ENCODE measurements around the gene NIPA2.

Gene NIPA2

DNA sequence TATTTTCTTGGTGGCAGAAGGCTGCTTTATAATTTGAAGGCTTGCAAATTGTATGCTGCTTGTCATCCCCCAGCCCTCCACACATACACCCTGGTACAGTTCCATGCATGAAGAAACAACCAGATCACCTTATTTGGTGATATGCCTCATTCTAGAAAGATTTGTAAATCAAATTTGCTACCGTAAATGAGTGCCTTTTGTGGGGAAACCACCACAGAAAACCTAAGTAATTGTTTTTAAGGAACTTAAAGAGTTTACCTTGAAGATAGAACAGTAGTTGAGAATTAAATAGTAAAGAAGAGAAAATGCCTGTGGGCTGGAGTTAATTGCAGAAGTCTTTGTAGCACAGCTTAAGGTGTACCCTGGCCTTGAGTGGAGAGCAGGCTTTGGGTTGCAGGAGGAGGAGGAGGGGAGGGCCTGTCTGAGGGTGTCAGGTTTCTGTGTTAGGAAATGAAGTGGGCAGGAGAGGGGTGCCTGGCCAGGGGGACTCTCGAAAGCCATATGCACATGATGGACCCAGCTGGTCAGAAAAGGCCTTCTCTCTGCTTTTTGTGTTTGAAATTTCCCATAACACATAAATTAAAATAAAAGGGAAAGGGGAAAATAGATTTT, 6.9 kb downstream of the NIPA2 start:
- Histone ChIP-seq H3K4me1 (ENCODE audit: insufficient read depth, poor library complexity, severe bottlenecking) (peaks cover 8% of the 10 kb centered on the region), H3K4me3 (ENCODE audit: severe bottlenecking) (no peak overlapping the region), H3K9me3 (ENCODE audit: severe bottlenecking) (no peaks in the 10 kb centered on the region), H3K27me3 (ENCODE audit: insufficient read depth, poor library complexity, severe bottlenecking) (no peaks in the 10 kb centered on the region), H3K27ac (ENCODE audit: poor library complexity, severe bottlenecking) (no peak overlapping the region), H3K36me3 (ENCODE audit: low read depth) (peaks cover 92% of the 10 kb centered on the region)
- DNase-seq (ENCODE audit: low spot score) (no peak), ATAC-seq (ENCODE audit: low read depth) (no peak)
- TF ChIP-seq, protein P1, sequence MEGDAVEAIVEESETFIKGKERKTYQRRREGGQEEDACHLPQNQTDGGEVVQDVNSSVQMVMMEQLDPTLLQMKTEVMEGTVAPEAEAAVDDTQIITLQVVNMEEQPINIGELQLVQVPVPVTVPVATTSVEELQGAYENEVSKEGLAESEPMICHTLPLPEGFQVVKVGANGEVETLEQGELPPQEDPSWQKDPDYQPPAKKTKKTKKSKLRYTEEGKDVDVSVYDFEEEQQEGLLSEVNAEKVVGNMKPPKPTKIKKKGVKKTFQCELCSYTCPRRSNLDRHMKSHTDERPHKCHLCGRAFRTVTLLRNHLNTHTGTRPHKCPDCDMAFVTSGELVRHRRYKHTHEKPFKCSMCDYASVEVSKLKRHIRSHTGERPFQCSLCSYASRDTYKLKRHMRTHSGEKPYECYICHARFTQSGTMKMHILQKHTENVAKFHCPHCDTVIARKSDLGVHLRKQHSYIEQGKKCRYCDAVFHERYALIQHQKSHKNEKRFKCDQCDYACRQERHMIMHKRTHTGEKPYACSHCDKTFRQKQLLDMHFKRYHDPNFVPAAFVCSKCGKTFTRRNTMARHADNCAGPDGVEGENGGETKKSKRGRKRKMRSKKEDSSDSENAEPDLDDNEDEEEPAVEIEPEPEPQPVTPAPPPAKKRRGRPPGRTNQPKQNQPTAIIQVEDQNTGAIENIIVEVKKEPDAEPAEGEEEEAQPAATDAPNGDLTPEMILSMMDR (IDR thresholded peaks at IDR 0.05; ENCODE audit: poor library complexity, severe bottlenecking): no peak

DNA sequence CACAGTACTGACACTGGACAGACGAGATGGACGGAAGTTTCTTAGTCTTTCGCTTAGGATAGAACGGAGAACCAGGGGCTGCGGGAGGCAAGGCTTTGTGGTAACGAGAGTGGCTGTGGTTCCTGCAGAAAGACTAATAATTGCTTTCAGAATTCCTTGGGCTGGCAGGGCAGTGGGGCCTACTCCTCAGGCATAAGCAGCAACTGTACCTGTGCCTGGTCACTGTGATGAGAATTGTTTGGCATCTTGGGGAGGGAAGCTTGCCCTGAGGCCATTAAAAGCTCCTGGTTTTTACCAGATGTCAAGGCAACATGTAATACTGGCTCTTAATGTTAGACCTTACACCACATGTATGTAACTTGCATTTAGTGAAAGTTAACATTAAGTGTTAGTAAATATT, 7.6 kb downstream of the NIPA2 start:
- Histone ChIP-seq H3K9me3 (ENCODE audit: severe bottlenecking) (no peaks in the 10 kb centered on the region), H3K4me1 (ENCODE audit: insufficient read depth, poor library complexity, severe bottlenecking) (peaks cover under 1% of the 10 kb centered on the region), H3K4me3 (ENCODE audit: severe bottlenecking) (no peak overlapping the region), H3K36me3 (ENCODE audit: low read depth) (peaks cover 92% of the 10 kb centered on the region), H3K27me3 (ENCODE audit: insufficient read depth, poor library complexity, severe bottlenecking) (no peaks in the 10 kb centered on the region), H3K27ac (ENCODE audit: poor library complexity, severe bottlenecking) (no peak overlapping the region)
- no peak for DNase-seq (ENCODE audit: low spot score)
- TF ChIP-seq, protein P1 (IDR thresholded peaks at IDR 0.05; ENCODE audit: poor library complexity, severe bottlenecking): no peak
- ATAC-seq (ENCODE audit: low read depth): peak; percentile 21; the same call in 1 of the 3 replicates

DNA sequence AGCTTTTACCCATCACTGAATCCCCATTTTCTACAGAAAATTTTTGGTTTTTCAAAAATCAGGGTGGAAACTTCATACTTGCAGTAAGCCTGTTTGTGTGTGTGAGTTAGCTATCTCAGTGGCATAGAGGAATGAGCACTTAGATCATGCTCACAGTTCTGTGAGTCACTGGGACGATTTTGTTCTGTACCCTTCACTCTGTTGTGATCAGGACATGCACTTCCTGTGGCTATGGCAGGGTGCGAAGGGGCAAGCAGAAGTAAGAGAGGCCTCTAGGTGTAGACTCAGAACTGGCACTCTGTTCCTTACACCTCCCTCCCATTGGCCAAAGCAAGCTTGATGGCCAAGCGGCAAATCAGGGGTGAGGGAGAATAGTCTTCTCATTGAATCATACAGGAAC, 11.6 kb downstream of the NIPA2 start:
- Histone ChIP-seq H3K36me3 (ENCODE audit: low read depth) (peaks cover 95% of the 10 kb centered on the region), H3K9me3 (ENCODE audit: severe bottlenecking) (no peaks in the 10 kb centered on the region), H3K27ac (ENCODE audit: poor library complexity, severe bottlenecking) (no peak overlapping the region), H3K27me3 (ENCODE audit: insufficient read depth, poor library complexity, severe bottlenecking) (no peaks in the 10 kb centered on the region), H3K4me1 (ENCODE audit: insufficient read depth, poor library complexity, severe bottlenecking) (no peaks in the 10 kb centered on the region), H3K4me3 (ENCODE audit: severe bottlenecking) (no peak overlapping the region)
- DNase-seq (ENCODE audit: low spot score) (no peak), ATAC-seq (ENCODE audit: low read depth) (no peak; the same call in 2 of the 3 replicates)
- TF ChIP-seq, protein P1 (IDR thresholded peaks at IDR 0.05; ENCODE audit: poor library complexity, severe bottlenecking): no peak

DNA sequence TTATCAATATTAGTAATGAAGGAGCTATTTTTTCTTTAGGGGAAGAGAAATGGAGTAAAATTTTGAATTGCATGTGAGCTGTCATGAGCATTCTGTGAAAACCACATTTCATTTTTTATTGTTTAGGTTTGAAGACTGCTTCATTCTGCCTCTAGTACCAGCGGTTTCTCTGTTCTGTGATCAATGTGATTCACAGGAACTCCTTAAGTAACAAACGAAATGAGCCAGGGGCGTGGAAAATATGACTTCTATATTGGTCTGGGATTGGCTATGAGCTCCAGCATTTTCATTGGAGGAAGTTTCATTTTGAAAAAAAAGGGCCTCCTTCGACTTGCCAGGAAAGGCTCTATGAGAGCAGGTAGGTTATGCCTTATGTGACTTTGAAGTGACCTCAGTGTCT, 13.0 kb downstream of the NIPA2 start:
- TF ChIP-seq, protein P1 (IDR thresholded peaks at IDR 0.05; ENCODE audit: poor library complexity, severe bottlenecking): no peak
- Histone ChIP-seq H3K27me3 (ENCODE audit: insufficient read depth, poor library complexity, severe bottlenecking) (no peaks in the 10 kb centered on the region), H3K4me3 (ENCODE audit: severe bottlenecking) (no peak overlapping the region), H3K4me1 (ENCODE audit: insufficient read depth, poor library complexity, severe bottlenecking) (no peaks in the 10 kb centered on the region), H3K9me3 (ENCODE audit: severe bottlenecking) (no peaks in the 10 kb centered on the region), H3K36me3 (ENCODE audit: low read depth) (peaks cover 95% of the 10 kb centered on the region), H3K27ac (ENCODE audit: poor library complexity, severe bottlenecking) (no peak overlapping the region)
- ATAC-seq (ENCODE audit: low read depth) (no peak), DNase-seq (ENCODE audit: low spot score) (no peak)

DNA sequence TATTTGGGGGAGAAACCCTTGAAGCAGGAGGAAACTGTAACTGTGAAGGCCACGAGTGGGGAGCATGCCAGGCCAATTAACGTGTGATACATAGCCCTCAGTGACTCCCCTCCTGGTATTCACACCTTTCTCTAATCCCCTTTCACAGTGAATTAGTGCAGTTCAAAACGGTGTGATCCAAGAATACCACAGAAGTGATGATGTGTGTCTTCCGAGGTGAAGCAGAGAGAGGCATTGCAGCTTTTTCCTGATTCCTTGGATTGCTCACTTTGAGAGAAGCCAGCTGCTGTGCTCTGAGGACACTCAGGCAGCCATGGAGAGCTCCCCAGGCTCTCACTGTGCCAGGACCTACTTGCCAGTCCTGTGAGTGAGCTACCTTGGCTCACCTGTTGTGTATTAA, 17.3 kb downstream of the NIPA2 start:
- ATAC-seq (ENCODE audit: low read depth) (no peak), DNase-seq (ENCODE audit: low spot score) (no peak)
- Histone ChIP-seq H3K36me3 (ENCODE audit: low read depth) (peaks cover 95% of the 10 kb centered on the region), H3K27me3 (ENCODE audit: insufficient read depth, poor library complexity, severe bottlenecking) (no peaks in the 10 kb centered on the region), H3K27ac (ENCODE audit: poor library complexity, severe bottlenecking) (no peak overlapping the region), H3K9me3 (ENCODE audit: severe bottlenecking) (no peaks in the 10 kb centered on the region), H3K4me3 (ENCODE audit: severe bottlenecking) (no peak overlapping the region), H3K4me1 (ENCODE audit: insufficient read depth, poor library complexity, severe bottlenecking) (no peaks in the 10 kb centered on the region)
- TF ChIP-seq, protein P1 (IDR thresholded peaks at IDR 0.05; ENCODE audit: poor library complexity, severe bottlenecking): no peak

Measured in RWPE2 (cell line).